LNCAP (cell line): Measurements from ENCODE around the gene NSRP1.

Experiments
- CTCF ChIP-seq: fragments of 450-650 bp; IDR thresholded peaks from 2 replicates; pipeline ENCODE4 v1.5.1; 2017; ENCODE audit warnings: mild to moderate bottlenecking

Gene NSRP1

GRCh38 chr17:30116661-30117551 lies at the start of gene NSRP1:
Gene NSRP1 (plus strand): TSS chr17:30116816. CDS start chr17:30116844, 28 bp downstream.
- TF ChIP-seq CTCF, result no peak

- no peak for TF ChIP-seq CTCF
Observed at GRCh38 chr17:30068465-30068864, 48.2 kb upstream of the NSRP1 start.

- TF ChIP-seq CTCF, result no peak
Observed at GRCh38 chr17:30074254-30074653, 42.4 kb upstream of the NSRP1 start.

GRCh38 chr17:30074730-30075129 lies 41.9 kb upstream of the NSRP1 start:
- no peak for TF ChIP-seq CTCF

- TF ChIP-seq CTCF, result no peak
Observed at GRCh38 chr17:30082773-30083172, 33.8 kb upstream of the NSRP1 start.

GRCh38 chr17:30084788-30085187 lies 31.8 kb upstream of the NSRP1 start:
- no peak for TF ChIP-seq CTCF

GRCh38 chr17:30086896-30087295 lies 29.7 kb upstream of the NSRP1 start:
- no peak for TF ChIP-seq CTCF
